ENCODE measurements around the gene SCMH1.

SCMH1 gene

GRCh38 chr1:40986328-40986783 lies 255.8 kb downstream of the SCMH1 start:
- Histone ChIP-seq H3K9ac (ENCODE audit: low read length) (no peak overlapping the region), H3K36me3 (replicated peaks; ENCODE audit: low read depth, low read length) (peaks cover 76% of the 10 kb centered on the region), H3K27ac (ENCODE audit: low read length) (no peak overlapping the region), H3K27me3 (ENCODE audit: low read depth, low read length) (no peaks in the 10 kb centered on the region), H3K9me3 (ENCODE audit: insufficient read depth, low read length) (no peaks in the 10 kb centered on the region), H2AFZ (ENCODE audit: low read depth, low read length) (no peak overlapping the region), H4K20me1 (ENCODE audit: insufficient read depth, low read length) (peaks cover 10% of the 10 kb centered on the region), H3K4me2 (ENCODE audit: low read length) (no peak overlapping the region), H3K4me3 (ENCODE audit: low read length) (no peak overlapping the region), H3K79me2 (ENCODE audit: low read length) (peaks cover 50% of the 10 kb centered on the region), H3K4me1 (ENCODE audit: low read length) (peaks cover 6% of the 10 kb centered on the region)
- TF ChIP-seq EZH2phosphoT487 (IDR thresholded peaks at IDR 0.05; ENCODE audit: low read depth) (no peak), CTCF (IDR thresholded peaks at IDR 0.05; ENCODE audit: low read depth, low read length) (no peak)

DNA sequence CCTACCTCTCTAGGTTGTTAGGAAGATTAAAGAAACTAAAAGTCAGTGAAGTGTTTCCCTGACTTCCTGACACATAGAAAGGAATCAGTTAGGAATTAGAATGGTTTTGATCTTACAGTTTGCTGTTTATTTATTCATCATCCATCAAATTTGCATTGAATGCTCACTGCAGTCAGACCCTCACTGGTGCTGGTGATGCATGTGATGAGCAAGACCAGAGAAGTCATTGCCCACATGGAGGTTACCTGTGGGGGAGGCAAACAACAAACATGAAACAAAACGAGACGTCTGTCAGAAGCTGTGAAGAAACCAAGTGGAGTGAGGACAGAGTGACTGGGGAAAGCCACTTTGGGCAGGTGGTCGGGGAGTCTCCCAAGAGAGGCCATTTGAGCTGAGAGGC lies 256.2 kb downstream of the SCMH1 start:
- H3K36me3 ChIP-seq (replicated peaks; ENCODE audit: low read depth, low read length) = peaks cover 74% of the 10 kb centered on the region
- peaks cover 11% of the 10 kb centered on the region for H3K4me1 ChIP-seq (ENCODE audit: low read length)
- TF ChIP-seq CTCF (IDR thresholded peaks at IDR 0.05; ENCODE audit: low read depth, low read length) = no peak
- no peak for TF ChIP-seq EZH2phosphoT487 (IDR thresholded peaks at IDR 0.05; ENCODE audit: low read depth)
- no peaks in the 10 kb centered on the region for H3K27me3 ChIP-seq (ENCODE audit: low read depth, low read length)
- no peak overlapping the region for H3K27ac ChIP-seq (ENCODE audit: low read length)
- peaks cover 15% of the 10 kb centered on the region for H4K20me1 ChIP-seq (ENCODE audit: insufficient read depth, low read length)
- H3K9me3 ChIP-seq (ENCODE audit: insufficient read depth, low read length) = no peaks in the 10 kb centered on the region
- no peak overlapping the region for H3K9ac ChIP-seq (ENCODE audit: low read length)
- no peak overlapping the region for H3K4me3 ChIP-seq (ENCODE audit: low read length)
- no peak overlapping the region for H3K4me2 ChIP-seq (ENCODE audit: low read length)
- H3K79me2 ChIP-seq (ENCODE audit: low read length) = peaks cover 52% of the 10 kb centered on the region
- no peak overlapping the region for H2AFZ ChIP-seq (ENCODE audit: low read depth, low read length)

GRCh38 chr1:40985161-40985560 lies 256.9 kb downstream of the SCMH1 start:
- peaks cover 60% of the 10 kb centered on the region for H3K79me2 ChIP-seq (ENCODE audit: low read length)
- H4K20me1 ChIP-seq (ENCODE audit: insufficient read depth, low read length) = peaks cover 15% of the 10 kb centered on the region
- no peak overlapping the region for H2AFZ ChIP-seq (ENCODE audit: low read depth, low read length)
- H3K4me3 ChIP-seq (ENCODE audit: low read length) = no peak overlapping the region
- H3K4me2 ChIP-seq (ENCODE audit: low read length) = no peak overlapping the region
- H3K9me3 ChIP-seq (ENCODE audit: insufficient read depth, low read length) = no peaks in the 10 kb centered on the region
- no peak overlapping the region for H3K9ac ChIP-seq (ENCODE audit: low read length)
- TF ChIP-seq CTCF (IDR thresholded peaks at IDR 0.05; ENCODE audit: low read depth, low read length) (no peak), EZH2phosphoT487 (IDR thresholded peaks at IDR 0.05; ENCODE audit: low read depth) (no peak)
- peaks cover 70% of the 10 kb centered on the region for H3K36me3 ChIP-seq (replicated peaks; ENCODE audit: low read depth, low read length)
- no peak overlapping the region for H3K27ac ChIP-seq (ENCODE audit: low read length)
- H3K27me3 ChIP-seq (ENCODE audit: low read depth, low read length) = no peaks in the 10 kb centered on the region
- H3K4me1 ChIP-seq (ENCODE audit: low read length) = peaks cover 11% of the 10 kb centered on the region

DNA sequence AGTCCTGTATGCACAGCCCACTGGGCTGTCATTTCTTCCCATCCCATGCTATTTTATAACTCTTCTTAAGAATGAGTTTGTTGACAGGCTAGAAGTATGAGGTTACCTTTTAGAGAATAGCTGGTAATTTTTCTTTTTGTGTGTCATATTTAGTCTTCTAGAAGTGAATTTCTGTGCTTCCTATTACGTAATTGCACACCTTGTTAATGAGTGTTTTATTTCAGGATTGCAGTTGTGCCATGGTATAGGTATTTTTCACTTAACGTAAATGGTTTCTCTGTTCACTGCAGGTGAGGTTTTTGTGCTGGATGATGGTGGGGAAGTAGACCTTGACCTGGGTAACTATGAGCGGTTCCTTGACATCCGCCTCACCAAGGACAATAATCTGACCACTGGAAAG lies 257.6 kb downstream of the SCMH1 start:
- no peak overlapping the region for H3K4me2 ChIP-seq (ENCODE audit: low read length)

More for the DNA sequence above, 257.6 kb downstream of the SCMH1 start:
- H4K20me1 ChIP-seq (ENCODE audit: insufficient read depth, low read length) = peaks cover 15% of the 10 kb centered on the region
- peaks cover 11% of the 10 kb centered on the region for H3K4me1 ChIP-seq (ENCODE audit: low read length)
- H3K27ac ChIP-seq (ENCODE audit: low read length) = no peak overlapping the region
- H3K9me3 ChIP-seq (ENCODE audit: insufficient read depth, low read length) = no peaks in the 10 kb centered on the region
- no peaks in the 10 kb centered on the region for H3K27me3 ChIP-seq (ENCODE audit: low read depth, low read length)
- H2AFZ ChIP-seq (ENCODE audit: low read depth, low read length) = no peak overlapping the region
- H3K4me3 ChIP-seq (ENCODE audit: low read length) = no peak overlapping the region
- H3K9ac ChIP-seq (ENCODE audit: low read length) = no peak overlapping the region
- peaks cover 63% of the 10 kb centered on the region for H3K79me2 ChIP-seq (ENCODE audit: low read length)
- peaks cover 64% of the 10 kb centered on the region for H3K36me3 ChIP-seq (replicated peaks; ENCODE audit: low read depth, low read length)
- TF ChIP-seq CTCF (IDR thresholded peaks at IDR 0.05; ENCODE audit: low read depth, low read length) (no peak), EZH2phosphoT487 (IDR thresholded peaks at IDR 0.05; ENCODE audit: low read depth) (no peak)

Data from OCI-LY3 (cell line).